ENCODE measurements around the gene CARD9.

DNA sequence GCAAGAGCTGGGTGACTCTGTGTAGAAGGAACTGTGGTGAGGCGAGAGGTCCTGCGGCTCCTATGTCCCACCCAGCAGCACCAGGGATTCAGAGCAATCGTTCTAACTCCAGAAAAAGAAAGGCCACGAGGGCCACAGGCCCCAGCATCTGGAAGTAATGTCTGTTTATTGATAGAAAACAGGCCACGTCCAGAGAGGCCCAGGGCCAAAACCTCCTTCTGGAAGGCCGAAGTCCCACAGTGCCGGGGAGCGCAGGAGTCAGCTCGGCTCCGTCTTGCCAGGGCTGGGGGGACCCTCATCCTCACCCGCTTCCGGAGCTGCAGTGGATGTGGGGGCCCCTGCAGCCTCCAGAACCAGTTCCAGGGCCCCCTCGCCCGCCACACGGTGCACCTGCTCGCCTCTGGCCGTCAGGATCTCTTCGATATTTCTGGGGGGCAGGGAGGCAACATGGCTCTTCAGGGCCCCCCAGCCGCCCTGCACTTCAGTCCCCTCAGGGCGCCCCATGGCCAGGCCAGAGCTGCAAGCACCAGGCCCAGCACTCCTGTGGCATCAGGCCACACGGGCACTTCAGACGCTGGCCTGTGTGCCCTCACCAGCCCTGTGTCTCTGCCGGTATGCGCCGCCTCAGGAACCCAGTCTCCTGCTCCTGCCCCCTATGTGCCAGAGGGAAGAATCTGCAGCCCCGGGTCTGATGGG is 11.6 kb downstream of the CARD9 start:
- no peak for TF ChIP-seq HDGF (IDR thresholded peaks at IDR 0.05; ENCODE audit: borderline replicate concordance)
- TF ChIP-seq ARNT (IDR thresholded peaks at IDR 0.05): no peak
- no peak for TF ChIP-seq BHLHE40 (IDR thresholded peaks at IDR 0.05; ENCODE audit: borderline replicate concordance)
- TF ChIP-seq, protein P1, sequence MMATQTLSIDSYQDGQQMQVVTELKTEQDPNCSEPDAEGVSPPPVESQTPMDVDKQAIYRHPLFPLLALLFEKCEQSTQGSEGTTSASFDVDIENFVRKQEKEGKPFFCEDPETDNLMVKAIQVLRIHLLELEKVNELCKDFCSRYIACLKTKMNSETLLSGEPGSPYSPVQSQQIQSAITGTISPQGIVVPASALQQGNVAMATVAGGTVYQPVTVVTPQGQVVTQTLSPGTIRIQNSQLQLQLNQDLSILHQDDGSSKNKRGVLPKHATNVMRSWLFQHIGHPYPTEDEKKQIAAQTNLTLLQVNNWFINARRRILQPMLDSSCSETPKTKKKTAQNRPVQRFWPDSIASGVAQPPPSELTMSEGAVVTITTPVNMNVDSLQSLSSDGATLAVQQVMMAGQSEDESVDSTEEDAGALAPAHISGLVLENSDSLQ (IDR thresholded peaks at IDR 0.05): no peak

All from HEK293T (cell line).